Measurements from ENCODE around the gene GTPBP6. TPM values are rescaled to one million over a fixed set of nuclear protein-coding genes. Genes with fewer than 3 reads are reported as not detected.
"Not testable (repeated sequence)": the region's sequence is repeated elsewhere in the genome, so short reads cannot be mapped to it uniquely, and the experiment has no call there.

GTPBP6 gene
- total RNA-seq, 1 donor from 2014 or later: 30.8 TPM

- peaks cover 10 to 17% (median 12%) of the 10 kb centered on the region in 3 donors for H3K27me3 ChIP-seq (ENCODE audit: control insufficient read depth in 3 of 3, insufficient read depth in 3 of 3, low read length in 3 of 3)
- peaks cover 11 to 23% (median 16%) of the 10 kb centered on the region in 3 donors for H3K36me3 ChIP-seq (ENCODE audit: control insufficient read depth in 3 of 3, insufficient read depth in 3 of 3, low read length in 3 of 3)
- peak overlapping the region in 2 of 3 donors; percentile 14 to 74 for H3K9ac ChIP-seq (ENCODE audit: low read depth in 1 of 3, low read length in 3 of 3)
- no peak overlapping the region for H3K27ac ChIP-seq (ENCODE audit: low read depth, low read length)
- H3K4me1 ChIP-seq (ENCODE audit: control insufficient read depth in 3 of 3, insufficient read depth in 3 of 3, low read length in 3 of 3): peaks cover 7 to 12% (median 8%) of the 10 kb centered on the region in 3 donors
- peak overlapping the region; percentile 9 to 63 (median 52) for H3K4me3 ChIP-seq (ENCODE audit: low read length in 3 of 3)
- H3K9me3 ChIP-seq (ENCODE audit: control insufficient read depth in 3 of 3, low read length in 3 of 3): no peaks in the 10 kb centered on the region
Measured at GRCh38 chrX:330726-331150, 12.1 kb upstream of the GTPBP6 start.

- H3K4me3 ChIP-seq (ENCODE audit: low read length in 3 of 3); H3K27ac ChIP-seq (ENCODE audit: low read depth, low read length); H3K9me3 ChIP-seq (ENCODE audit: control insufficient read depth in 3 of 3, low read length in 3 of 3); H3K9ac ChIP-seq (ENCODE audit: low read depth in 1 of 3, low read length in 3 of 3): not testable (repeated sequence)
- Histone ChIP-seq H3K4me1 (ENCODE audit: control insufficient read depth in 3 of 3, insufficient read depth in 3 of 3, low read length in 3 of 3) (peaks cover 7 to 12% (median 8%) of the 10 kb centered on the region in 3 donors), H3K27me3 (ENCODE audit: control insufficient read depth in 3 of 3, insufficient read depth in 3 of 3, low read length in 3 of 3) (peaks cover 10 to 17% (median 12%) of the 10 kb centered on the region in 3 donors), H3K36me3 (ENCODE audit: control insufficient read depth in 3 of 3, insufficient read depth in 3 of 3, low read length in 3 of 3) (peaks cover 11 to 20% (median 11%) of the 10 kb centered on the region in 3 donors)
Measured at GRCh38 chrX:330141-330725, 11.6 kb upstream of the GTPBP6 start.

GRCh38 chrX:329291-329910 is 10.8 kb upstream of the GTPBP6 start:
- no peak overlapping the region for H3K27ac ChIP-seq (ENCODE audit: low read depth, low read length)
- H3K27me3 ChIP-seq (ENCODE audit: control insufficient read depth in 3 of 3, insufficient read depth in 3 of 3, low read length in 3 of 3): peaks cover 10 to 22% (median 12%) of the 10 kb centered on the region in 3 donors
- no peak overlapping the region for H3K9ac ChIP-seq (ENCODE audit: low read depth in 1 of 3, low read length in 3 of 3)
- no peaks in the 10 kb centered on the region for H3K9me3 ChIP-seq (ENCODE audit: control insufficient read depth in 3 of 3, low read length in 3 of 3)
- no peak overlapping the region for H3K4me3 ChIP-seq (ENCODE audit: low read length in 3 of 3)
- peaks cover 8 to 16% (median 10%) of the 10 kb centered on the region in 3 donors for H3K36me3 ChIP-seq (ENCODE audit: control insufficient read depth in 3 of 3, insufficient read depth in 3 of 3, low read length in 3 of 3)
- peaks cover 7 to 12% (median 8%) of the 10 kb centered on the region in 3 donors for H3K4me1 ChIP-seq (ENCODE audit: control insufficient read depth in 3 of 3, insufficient read depth in 3 of 3, low read length in 3 of 3)

GRCh38 chrX:327660-328126 is 9.1 kb upstream of the GTPBP6 start:
- no peak overlapping the region for H3K9ac ChIP-seq (ENCODE audit: low read depth in 1 of 3, low read length in 3 of 3)
- H3K27me3 ChIP-seq (ENCODE audit: control insufficient read depth in 3 of 3, insufficient read depth in 3 of 3, low read length in 3 of 3): peaks cover 15 to 27% (median 17%) of the 10 kb centered on the region in 3 donors
- H3K27ac ChIP-seq (ENCODE audit: low read depth, low read length): no peak overlapping the region
- H3K4me3 ChIP-seq (ENCODE audit: low read length in 3 of 3): no peak overlapping the region
- peaks cover 8 to 19% (median 15%) of the 10 kb centered on the region in 3 donors for H3K4me1 ChIP-seq (ENCODE audit: control insufficient read depth in 3 of 3, insufficient read depth in 3 of 3, low read length in 3 of 3)
- no peaks in the 10 kb centered on the region for H3K9me3 ChIP-seq (ENCODE audit: control insufficient read depth in 3 of 3, low read length in 3 of 3)
- peaks cover 0 to 1% (median 0%) of the 10 kb centered on the region in 3 donors for H3K36me3 ChIP-seq (ENCODE audit: control insufficient read depth in 3 of 3, insufficient read depth in 3 of 3, low read length in 3 of 3)

- H3K4me3 ChIP-seq (ENCODE audit: low read length in 3 of 3); H3K9ac ChIP-seq (ENCODE audit: low read depth in 1 of 3, low read length in 3 of 3); H3K9me3 ChIP-seq (ENCODE audit: control insufficient read depth in 3 of 3, low read length in 3 of 3); H3K36me3 ChIP-seq (ENCODE audit: control insufficient read depth in 3 of 3, insufficient read depth in 3 of 3, low read length in 3 of 3); H3K27ac ChIP-seq (ENCODE audit: low read depth, low read length): not testable (repeated sequence)
- H3K4me1 ChIP-seq (ENCODE audit: control insufficient read depth in 3 of 3, insufficient read depth in 3 of 3, low read length in 3 of 3): peaks cover 11 to 22% (median 18%) of the 10 kb centered on the region in 3 donors
- H3K27me3 ChIP-seq (ENCODE audit: control insufficient read depth in 3 of 3, insufficient read depth in 3 of 3, low read length in 3 of 3): peaks cover 5 to 14% (median 10%) of the 10 kb centered on the region in 3 donors
Measured at GRCh38 chrX:324664-325063, 6.1 kb upstream of the GTPBP6 start.

- Histone ChIP-seq H3K4me1 (ENCODE audit: control insufficient read depth in 3 of 3, insufficient read depth in 3 of 3, low read length in 3 of 3) (peaks cover 12 to 24% (median 19%) of the 10 kb centered on the region in 3 donors), H3K9me3 (ENCODE audit: control insufficient read depth in 3 of 3, low read length in 3 of 3) (no peaks in the 10 kb centered on the region), H3K36me3 (ENCODE audit: control insufficient read depth in 3 of 3, insufficient read depth in 3 of 3, low read length in 3 of 3) (no peaks in the 10 kb centered on the region), H3K4me3 (ENCODE audit: low read length in 3 of 3) (no peak overlapping the region), H3K9ac (ENCODE audit: low read depth in 1 of 3, low read length in 3 of 3) (no peak overlapping the region), H3K27ac (ENCODE audit: low read depth, low read length) (no peak overlapping the region), H3K27me3 (ENCODE audit: control insufficient read depth in 3 of 3, insufficient read depth in 3 of 3, low read length in 3 of 3) (peaks cover 5 to 14% (median 10%) of the 10 kb centered on the region in 3 donors)
Measured at GRCh38 chrX:323721-324628, 5.4 kb upstream of the GTPBP6 start.

GRCh38 chrX:320126-320783 is 1.7 kb upstream of the GTPBP6 start:
- Histone ChIP-seq H3K9me3 (ENCODE audit: control insufficient read depth in 3 of 3, low read length in 3 of 3) (no peaks in the 10 kb centered on the region), H3K4me1 (ENCODE audit: control insufficient read depth in 3 of 3, insufficient read depth in 3 of 3, low read length in 3 of 3) (peaks cover 14 to 33% (median 19%) of the 10 kb centered on the region in 3 donors), H3K36me3 (ENCODE audit: control insufficient read depth in 3 of 3, insufficient read depth in 3 of 3, low read length in 3 of 3) (peaks cover 5 to 10% (median 7%) of the 10 kb centered on the region in 3 donors), H3K27me3 (ENCODE audit: control insufficient read depth in 3 of 3, insufficient read depth in 3 of 3, low read length in 3 of 3) (peaks cover 5 to 11% (median 5%) of the 10 kb centered on the region in 3 donors), H3K27ac (ENCODE audit: low read depth, low read length) (no peak overlapping the region), H3K4me3 (ENCODE audit: low read length in 3 of 3) (peak overlapping the region; percentile 72 to 87 (median 84)), H3K9ac (ENCODE audit: low read depth in 1 of 3, low read length in 3 of 3) (peak overlapping the region; percentile 86 to 95 (median 89))

GRCh38 chrX:319579-320125 is 1.1 kb upstream of the GTPBP6 start:
- H3K9me3 ChIP-seq (ENCODE audit: control insufficient read depth in 3 of 3, low read length in 3 of 3): no peaks in the 10 kb centered on the region
- peak overlapping the region; percentile 72 to 87 (median 84) for H3K4me3 ChIP-seq (ENCODE audit: low read length in 3 of 3)
- peak overlapping the region; percentile 86 to 95 (median 89) for H3K9ac ChIP-seq (ENCODE audit: low read depth in 1 of 3, low read length in 3 of 3)
- H3K27ac ChIP-seq (ENCODE audit: low read depth, low read length): peak overlapping the region; percentile 62
- H3K27me3 ChIP-seq (ENCODE audit: control insufficient read depth in 3 of 3, insufficient read depth in 3 of 3, low read length in 3 of 3): peaks cover 5 to 7% (median 5%) of the 10 kb centered on the region in 3 donors
- peaks cover 11 to 14% (median 13%) of the 10 kb centered on the region in 3 donors for H3K36me3 ChIP-seq (ENCODE audit: control insufficient read depth in 3 of 3, insufficient read depth in 3 of 3, low read length in 3 of 3)
- peaks cover 14 to 33% (median 19%) of the 10 kb centered on the region in 3 donors for H3K4me1 ChIP-seq (ENCODE audit: control insufficient read depth in 3 of 3, insufficient read depth in 3 of 3, low read length in 3 of 3)

All from skeletal muscle tissue (tissue), 4 donors.